ENCODE data around the gene UPK1B.
"Not testable (repeated sequence)": the region's sequence is repeated elsewhere in the genome, so short reads cannot be mapped to it uniquely, and the experiment has no call there.

The UPK1B gene

GRCh38 chr3:119243058-119243529 is 69.7 kb downstream of the UPK1B start:
- H3K36me3 Mint-ChIP-seq, H3K4me3 Mint-ChIP-seq, H3K27me3 Mint-ChIP-seq, H3K27ac Mint-ChIP-seq: not testable (repeated sequence)
- Mint-ChIP-seq H3K9me3 (ENCODE audit: low read depth) (peaks cover 11% of the 10 kb centered on the region), H3K4me1 (ENCODE audit: low read depth) (peaks cover 23% of the 10 kb centered on the region)

- no peaks in the 10 kb centered on the region for H3K27me3 Mint-ChIP-seq
- H3K4me3 Mint-ChIP-seq = no peak overlapping the region
- peaks cover 14% of the 10 kb centered on the region for H3K9me3 Mint-ChIP-seq (ENCODE audit: low read depth)
Observed at GRCh38 chr3:119243712-119244111, 70.3 kb downstream of the UPK1B start.

GRCh38 chr3:119245778-119246177 is 72.4 kb downstream of the UPK1B start:
- no peaks in the 10 kb centered on the region for H3K27me3 Mint-ChIP-seq
- H3K27ac Mint-ChIP-seq = no peak overlapping the region
- peaks cover 4% of the 10 kb centered on the region for H3K4me1 Mint-ChIP-seq (ENCODE audit: low read depth)
- H3K4me3 Mint-ChIP-seq = no peak overlapping the region
- peaks cover 10% of the 10 kb centered on the region for H3K36me3 Mint-ChIP-seq
- peaks cover 17% of the 10 kb centered on the region for H3K9me3 Mint-ChIP-seq (ENCODE audit: low read depth)

More at GRCh38 chr3:119243712-119244111, 70.3 kb downstream of the UPK1B start:
- Mint-ChIP-seq H3K36me3 (peaks cover 7% of the 10 kb centered on the region), H3K27ac (no peak overlapping the region), H3K4me1 (ENCODE audit: low read depth) (peaks cover 17% of the 10 kb centered on the region)

All from activated naive CD8-positive, alpha-beta T cell (primary cell).